OCI-LY7 (cell line): Measurements from ENCODE around the gene POPDC3. TPM values are rescaled to one million over a fixed set of nuclear protein-coding genes. Genes with fewer than 3 reads are reported as not detected.

Source experiments
- BruUV-seq: library from RNA; stranded (reverse); fragments of 400-500 nt; replicated peaks from 2 replicates; lab custom pipeline; 2021; lab: Mats Ljungman, UMichigan
- CTCF ChIA-PET: fragments of 300-600 bp; sonication (Branson Sonifier 250); formaldehyde crosslinking; loops from one replicate; lab custom pipeline; 2022; ENCODE audit warnings: antibody characterized with exemption; ENCODE audit not compliant: unreplicated experiment; lab: Charles Lee
- POLR2A ChIA-PET: fragments of 300-600 bp; sonication (Branson Sonifier 250); formaldehyde crosslinking; loops from one replicate; lab custom pipeline; 2022; ENCODE audit warnings: antibody characterized with exemption; lab: Charles Lee
- DNase-seq: peaks from one replicate; pipeline ENCODE4 v3.0.0-alpha.2; 2015; ENCODE audit warnings: low spot score
- H2AFZ ChIP-seq: fragments of 200-600 bp; sonication (generic), shearing (Covaris generic); 2 replicates; pipeline ENCODE4 v1.6.1; 2014; ENCODE audit warnings: mild to moderate bottlenecking, antibody characterized with exemption, low read length, moderate library complexity
- H3K27ac ChIP-seq: fragments of 200-600 bp; sonication (generic); 2 replicates; pipeline ENCODE4 v1.5.1; 2014; ENCODE audit warnings: mixed run types, low read depth, mild to moderate bottlenecking, moderate library complexity, low read length, inconsistent platforms; ENCODE audit not compliant: poor library complexity, severe bottlenecking
- H3K36me3 ChIP-seq: fragments of 200-600 bp; sonication (generic); 2 replicates; pipeline ENCODE4 v1.6.1; 2014; ENCODE audit warnings: mild to moderate bottlenecking, antibody characterized with exemption, low read length, moderate library complexity, mixed read lengths; ENCODE audit not compliant: insufficient read depth
- H3K4me1 ChIP-seq: fragments of 200-600 bp; sonication (generic); 2 replicates; pipeline ENCODE4 v1.5.1; 2014; ENCODE audit warnings: mild to moderate bottlenecking, low read length; ENCODE audit not compliant: insufficient read depth, poor library complexity, severe bottlenecking
- H3K4me2 ChIP-seq: fragments of 200-600 bp; sonication (generic); 2 replicates; pipeline ENCODE4 v1.6.1; 2014; ENCODE audit warnings: mild to moderate bottlenecking, low read length
- H3K4me3 ChIP-seq: fragments of 200-600 bp; sonication (generic); 2 replicates; pipeline ENCODE4 v1.5.1; 2014; ENCODE audit warnings: mild to moderate bottlenecking, low read depth, low read length; ENCODE audit not compliant: poor library complexity, severe bottlenecking
- H3K79me2 ChIP-seq: fragments of 200-600 bp; sonication (generic); 2 replicates; pipeline ENCODE4 v1.6.1; 2016; ENCODE audit warnings: low read depth, mild to moderate bottlenecking, low read length, moderate library complexity, mixed read lengths; ENCODE audit not compliant: insufficient read depth
- H3K9me2 ChIP-seq: fragments of 200-600 bp; sonication (generic); 2 replicates; pipeline ENCODE4 v1.6.1; 2016; ENCODE audit warnings: mild to moderate bottlenecking, low read length, mixed read lengths; ENCODE audit not compliant: insufficient read depth
- H3K9me3 ChIP-seq: fragments of 200-600 bp; sonication (generic); 2 replicates; pipeline ENCODE4 v1.6.1; 2014; ENCODE audit warnings: mild to moderate bottlenecking, mixed run types, low read length, mixed read lengths
- H4K20me1 ChIP-seq: fragments of 200-600 bp; sonication (generic); 2 replicates; pipeline ENCODE4 v1.6.1; 2014; ENCODE audit warnings: mild to moderate bottlenecking, antibody characterized with exemption, low read length, moderate library complexity, mixed read lengths; ENCODE audit not compliant: insufficient read depth
- CTCF ChIP-seq: fragments of 200-600 bp; sonication (generic); conservative IDR thresholded peaks from 2 replicates; pipeline ENCODE4 v1.5.1; 2014; ENCODE audit warnings: mild to moderate bottlenecking, antibody characterized with exemption, low read length, moderate library complexity, mixed read lengths
- EZH2phosphoT487 ChIP-seq: fragments of 200-600 bp; sonication (generic); IDR thresholded peaks from 2 replicates; pipeline ENCODE4 v1.6.1; 2018; ENCODE audit warnings: low read depth, borderline replicate concordance, mild to moderate bottlenecking, mixed run types, antibody characterized with exemption, low read length, moderate library complexity, mixed read lengths
- intact Hi-C: fragments of 100-400 bp; cut with micrococcal nuclease; formaldehyde crosslinking; loops from one replicate; pipeline ENCODE4 v1.10.0; 2022; ENCODE audit not compliant: unreplicated experiment
- total RNA-seq, 2 experiments: library from RNA; depleted of rRNA in 1 of 2; stranded (reverse); fragments of >200 nt in 1 of 2; shearing (Covaris generic) in 1 of 2; gene quantifications; 2 replicates each; pipeline ENCODE4 v1.2.3, GENCODE V29; 2014 to 2022

Gene POPDC3
- total RNA-seq, 2 experiments from 2014 or later, result not detected

- ChIA-PET POLR2A (interaction anchor here (1.1 kb wide), 1 partner anchor 51 kb away, joined by 3 read pairs; no protein-coding TSS in a partner anchor), CTCF (no interaction called here)
- H3K79me2 ChIP-seq, result no peaks in the 10 kb centered on the region
- H3K36me3 ChIP-seq, result no peaks in the 10 kb centered on the region
- H3K9me2 ChIP-seq, result no peaks in the 10 kb centered on the region
- BruUV-seq, result no TSS peak
- no peak overlapping the region for H3K4me2 ChIP-seq
- no peak overlapping the region for H3K27ac ChIP-seq
- intact Hi-C loops, result no loop called here
- H3K4me3 ChIP-seq, result no peak overlapping the region
- H4K20me1 ChIP-seq, result no peaks in the 10 kb centered on the region
- TF ChIP-seq CTCF (no peak), EZH2phosphoT487 (no peak)
- no peak for DNase-seq
- H3K4me1 ChIP-seq, result no peaks in the 10 kb centered on the region
- H2AFZ ChIP-seq, result no peak overlapping the region
- H3K9me3 ChIP-seq, result no peaks in the 10 kb centered on the region
Observed at GRCh38 chr6:105109955-105110895, 69.6 kb downstream of the POPDC3 start.

GRCh38 chr6:105108631-105109262 lies 71.1 kb downstream of the POPDC3 start:
- Histone ChIP-seq H3K36me3 (no peaks in the 10 kb centered on the region), H3K4me3 (no peak overlapping the region), H3K79me2 (no peaks in the 10 kb centered on the region), H3K4me1 (no peaks in the 10 kb centered on the region), H3K27ac (no peak overlapping the region), H4K20me1 (no peaks in the 10 kb centered on the region), H2AFZ (no peak overlapping the region), H3K9me3 (no peaks in the 10 kb centered on the region), H3K9me2 (no peaks in the 10 kb centered on the region), H3K4me2 (no peak overlapping the region)
- TF ChIP-seq CTCF (no peak), EZH2phosphoT487 (no peak)
- ChIA-PET CTCF (no interaction called here), POLR2A (no interaction called here)
- BruUV-seq, result no TSS peak
- DNase-seq, result no peak
- intact Hi-C loops, result no loop called here

Other genes with a start within 250 kb of the POPDC3 start
- gene LIN28B, start 222.9 kb downstream of the POPDC3 start, total RNA-seq (2014; rRNA removed; shearing (Covaris generic)), result not detected in 2 replicates
- gene LIN28B, start 222.9 kb downstream of the POPDC3 start, total RNA-seq (2022), result not detected in 2 replicates
- 10.4 and 12.0 TPM in 2 replicates for gene PREP, start 223.1 kb upstream of the POPDC3 start, total RNA-seq (2014; rRNA removed; shearing (Covaris generic))
- 27.0 and 28.8 TPM in 2 replicates for gene PREP, start 223.1 kb upstream of the POPDC3 start, total RNA-seq (2022)